Measurements from ENCODE around the gene GLCE. TPM values are rescaled to one million over a fixed set of nuclear protein-coding genes. Genes with fewer than 3 reads are reported as not detected.

Gene GLCE
- 10 to 100 TPM; 18.2 to 66.5 (median 30.6) TPM for polyA plus RNA-seq
- long read RNA-seq, donor 1 = 0 reads
- long read RNA-seq, donor 2, full-length matches to known transcripts = 8 of 8 reads
- long read RNA-seq, donor 2, partial matches to known transcripts = 0 of 8 reads
- long read RNA-seq, donor 2, other reads (novel, unspliced or antisense) = 0 of 8 reads
- long read RNA-seq, donor 3, full-length matches to known transcripts = 7 of 7 reads
- long read RNA-seq, donor 3, partial matches to known transcripts = 0 of 7 reads
- long read RNA-seq, donor 3, other reads (novel, unspliced or antisense) = 0 of 7 reads
- long read RNA-seq, donor 4 = 0 reads
- long read RNA-seq, donor 5, full-length matches to known transcripts = 1 of 1 reads
- long read RNA-seq, donor 5, partial matches to known transcripts = 0 of 1 reads
- long read RNA-seq, donor 5, other reads (novel, unspliced or antisense) = 0 of 1 reads
- long read RNA-seq, donor 6, full-length matches to known transcripts = 6 of 6 reads
- long read RNA-seq, donor 6, partial matches to known transcripts = 0 of 6 reads
- long read RNA-seq, donor 6, other reads (novel, unspliced or antisense) = 0 of 6 reads
- long read RNA-seq, donor 7, full-length matches to known transcripts = 9 of 29 reads
- long read RNA-seq, donor 7, partial matches to known transcripts = 20 of 29 reads
- long read RNA-seq, donor 7, other reads (novel, unspliced or antisense) = 0 of 29 reads
- long read RNA-seq, donor 8, partial matches to known transcripts = 0 of 1 reads
- long read RNA-seq, donor 8, other reads (novel, unspliced or antisense) = 0 of 1 reads
- long read RNA-seq, donor 9, full-length matches to known transcripts = 3 of 3 reads
- long read RNA-seq, donor 9, partial matches to known transcripts = 0 of 3 reads
- long read RNA-seq, donor 9, other reads (novel, unspliced or antisense) = 0 of 3 reads
- long read RNA-seq, donor 10, full-length matches to known transcripts = 9 of 9 reads
- long read RNA-seq, donor 10, partial matches to known transcripts = 0 of 9 reads
- long read RNA-seq, donor 10, other reads (novel, unspliced or antisense) = 0 of 9 reads

DNA sequence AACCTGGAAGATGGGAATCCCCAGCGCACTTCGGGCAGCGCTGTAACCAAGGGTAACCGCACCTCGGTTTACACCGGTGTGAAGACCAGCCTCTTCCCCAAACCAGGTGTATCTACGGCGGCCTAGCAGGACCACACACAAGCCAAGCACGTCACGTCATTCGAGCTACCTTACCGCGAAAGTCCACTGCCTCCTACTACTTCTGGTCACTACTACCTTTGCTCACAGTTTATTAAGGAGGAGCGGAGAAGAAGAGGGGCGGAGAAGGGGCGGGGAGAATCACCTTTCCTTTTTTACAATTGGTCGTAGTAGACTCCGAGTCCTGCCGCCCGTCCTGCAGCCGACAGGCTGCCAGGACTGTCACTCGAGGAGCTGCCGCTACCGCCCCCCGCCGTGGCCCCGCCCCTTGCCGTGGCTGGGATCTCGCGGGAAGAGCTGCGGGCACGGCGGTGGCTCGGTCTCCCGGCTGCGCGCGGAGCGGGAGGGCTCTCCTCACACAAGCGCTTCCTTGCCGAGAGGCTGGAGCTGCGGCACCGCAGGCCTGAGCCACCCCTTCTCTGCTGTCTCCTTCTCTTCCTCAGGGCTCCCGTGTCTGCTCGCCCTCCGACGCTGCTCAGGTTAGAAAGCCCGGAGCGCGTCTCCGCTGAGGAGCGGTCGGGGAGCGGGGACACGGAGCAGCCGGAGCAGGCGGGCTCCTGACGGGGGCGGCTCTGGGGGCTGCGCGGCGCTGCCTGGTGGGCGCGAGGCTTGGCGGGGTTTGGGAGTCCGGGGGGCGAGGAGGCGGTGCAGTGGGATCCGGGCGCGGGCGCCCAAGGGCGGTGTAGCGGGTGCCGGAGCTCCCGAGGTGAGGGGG lies at the start of gene GLCE:
GLCE (plus strand) TSS at position 495 of the 853 bp plus-strand sequence. CDS start 95,172 bp downstream, outside the sequence.
- H3K4me3 ChIP-seq (ENCODE audit: low read depth in 1 of 3, low read length in 3 of 3) = peak within 1 kb of the TSS; percentile 68 to 91 (median 91)
- 0 to 1% (median 1%) methylated on average over 74 to 76 of the region's 76 CpGs for WGBS, 3 donors
- H3K27ac ChIP-seq (ENCODE audit: low read depth in 1 of 3, low read length in 2 of 3) = peak within 1 kb of the TSS; percentile 61 to 90 (median 87)
- H3K9me3 ChIP-seq (ENCODE audit: control insufficient read depth in 2 of 2, insufficient read depth in 1 of 2, low read depth in 1 of 2, low read length in 1 of 2) = no peaks in the 10 kb centered on the region
- peaks cover 0 to 13% (median 0%) of the 10 kb centered on the region in 3 donors for H3K4me1 ChIP-seq (ENCODE audit: control insufficient read depth in 3 of 3, insufficient read depth in 2 of 3, low read depth in 1 of 3, low read length in 2 of 3)
- no peaks in the 10 kb centered on the region for H3K27me3 ChIP-seq (ENCODE audit: control insufficient read depth in 3 of 3, insufficient read depth in 3 of 3, low read length in 3 of 3)
- peak; percentile 99 for DNase-seq
- H3K36me3 ChIP-seq (ENCODE audit: control insufficient read depth in 3 of 3, insufficient read depth in 2 of 3, low read depth in 1 of 3, low read length in 3 of 3) = no peaks in the 10 kb centered on the region
- FAIRE-seq = no peak

- WGBS, 3 donors = 18 to 49% (median 28%) methylated on average over 11 of the region's 11 CpGs
- no peak for FAIRE-seq
Observed at GRCh38 chr15:69114331-69114928, 46.0 kb upstream of the GLCE start.

DNA sequence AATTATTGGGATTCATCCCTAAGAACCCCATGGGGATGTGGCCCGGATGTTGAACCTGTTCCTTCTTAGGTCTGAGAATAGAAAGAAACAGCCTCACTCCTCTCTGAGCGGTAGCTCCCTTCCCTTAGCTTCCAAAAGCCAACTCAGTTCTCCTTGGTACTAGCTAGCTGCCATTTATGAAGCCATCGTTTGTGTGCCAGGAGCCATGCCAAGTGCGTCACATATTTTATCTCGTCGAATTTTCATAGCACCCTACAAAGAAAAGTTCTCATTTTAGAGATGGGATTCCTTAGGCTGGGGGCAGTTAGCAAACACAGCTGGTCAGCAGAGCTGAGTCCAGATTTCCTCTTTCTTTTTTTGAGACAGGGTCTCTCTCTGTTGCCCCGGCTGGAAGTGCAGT lies 45.4 kb upstream of the GLCE start:
- 69 to 81% (median 79%) methylated on average over 7 of the region's 7 CpGs for WGBS, 3 donors
- Histone ChIP-seq H3K4me1 (ENCODE audit: control insufficient read depth in 3 of 3, insufficient read depth in 2 of 3, low read depth in 1 of 3, low read length in 2 of 3) (peaks cover 0 to 8% (median 0%) of the 10 kb centered on the region in 3 donors), H3K9me3 (ENCODE audit: control insufficient read depth in 2 of 2, insufficient read depth in 1 of 2, low read depth in 1 of 2, low read length in 1 of 2) (no peaks in the 10 kb centered on the region), H3K27me3 (ENCODE audit: control insufficient read depth in 3 of 3, insufficient read depth in 3 of 3, low read length in 3 of 3) (peaks cover 0 to 8% (median 5%) of the 10 kb centered on the region in 3 donors), H3K27ac (ENCODE audit: low read depth in 1 of 3, low read length in 2 of 3) (no peak overlapping the region), H3K36me3 (ENCODE audit: control insufficient read depth in 3 of 3, insufficient read depth in 2 of 3, low read depth in 1 of 3, low read length in 3 of 3) (no peaks in the 10 kb centered on the region), H3K4me3 (ENCODE audit: low read depth in 1 of 3, low read length in 3 of 3) (no peak overlapping the region)
- FAIRE-seq (no peak), DNase-seq (no peak)

More at GRCh38 chr15:69114331-69114928, 46.0 kb upstream of the GLCE start:
- H3K4me1 ChIP-seq (ENCODE audit: control insufficient read depth in 3 of 3, insufficient read depth in 2 of 3, low read depth in 1 of 3, low read length in 2 of 3) = peaks cover 0 to 8% (median 0%) of the 10 kb centered on the region in 3 donors
- H3K36me3 ChIP-seq (ENCODE audit: control insufficient read depth in 3 of 3, insufficient read depth in 2 of 3, low read depth in 1 of 3, low read length in 3 of 3) = no peaks in the 10 kb centered on the region
- no peak overlapping the region for H3K4me3 ChIP-seq (ENCODE audit: low read depth in 1 of 3, low read length in 3 of 3)
- H3K27me3 ChIP-seq (ENCODE audit: control insufficient read depth in 3 of 3, insufficient read depth in 3 of 3, low read length in 3 of 3) = peaks cover 0 to 8% (median 5%) of the 10 kb centered on the region in 3 donors
- H3K27ac ChIP-seq (ENCODE audit: low read depth in 1 of 3, low read length in 2 of 3) = no peak overlapping the region
- DNase-seq = peak; percentile 57 to 71
- no peaks in the 10 kb centered on the region for H3K9me3 ChIP-seq (ENCODE audit: control insufficient read depth in 2 of 2, insufficient read depth in 1 of 2, low read depth in 1 of 2, low read length in 1 of 2)

- FAIRE-seq (no peak), DNase-seq (no peak)
- peaks cover 0 to 8% (median 5%) of the 10 kb centered on the region in 3 donors for H3K27me3 ChIP-seq (ENCODE audit: control insufficient read depth in 3 of 3, insufficient read depth in 3 of 3, low read length in 3 of 3)
Observed at GRCh38 chr15:69116391-69116790, 44.0 kb upstream of the GLCE start.

DNA sequence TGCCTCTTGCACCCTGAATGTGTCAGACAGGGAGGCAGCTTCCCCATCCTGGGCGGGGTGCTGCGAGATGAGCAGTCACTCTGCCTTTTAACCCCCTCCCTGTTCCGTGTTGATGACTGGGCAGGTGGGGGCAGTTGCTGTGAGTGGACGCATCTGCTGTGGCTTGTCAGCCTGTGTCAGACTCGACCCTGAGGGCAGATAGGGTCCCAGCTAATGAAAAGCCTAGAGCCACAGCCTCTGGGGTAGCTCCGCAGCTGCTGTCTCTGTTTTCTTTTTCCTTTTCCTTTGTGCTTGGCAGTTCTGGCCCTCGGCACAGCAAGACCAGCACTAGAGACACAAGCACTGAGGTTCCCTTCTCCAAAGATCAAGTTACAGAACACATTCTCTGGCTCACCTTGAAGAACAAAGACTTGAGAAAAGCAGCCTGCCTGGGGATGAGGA lies 43.0 kb upstream of the GLCE start:
- 56 to 69% (median 69%) methylated on average over 7 of the region's 7 CpGs for WGBS, 3 donors
- peaks cover 0 to 8% (median 0%) of the 10 kb centered on the region in 3 donors for H3K4me1 ChIP-seq (ENCODE audit: control insufficient read depth in 3 of 3, insufficient read depth in 2 of 3, low read depth in 1 of 3, low read length in 2 of 3)

More at GRCh38 chr15:69116391-69116790, 44.0 kb upstream of the GLCE start:
- Histone ChIP-seq H3K9me3 (ENCODE audit: control insufficient read depth in 2 of 2, insufficient read depth in 1 of 2, low read depth in 1 of 2, low read length in 1 of 2) (no peaks in the 10 kb centered on the region), H3K27ac (ENCODE audit: low read depth in 1 of 3, low read length in 2 of 3) (no peak overlapping the region), H3K36me3 (ENCODE audit: control insufficient read depth in 3 of 3, insufficient read depth in 2 of 3, low read depth in 1 of 3, low read length in 3 of 3) (no peaks in the 10 kb centered on the region), H3K4me3 (ENCODE audit: low read depth in 1 of 3, low read length in 3 of 3) (no peak overlapping the region), H3K4me1 (ENCODE audit: control insufficient read depth in 3 of 3, insufficient read depth in 2 of 3, low read depth in 1 of 3, low read length in 2 of 3) (peaks cover 0 to 8% (median 0%) of the 10 kb centered on the region in 3 donors)
- WGBS, 3 donors = 70 to 85% (median 84%) methylated on average over 4 of the region's 4 CpGs

DNA sequence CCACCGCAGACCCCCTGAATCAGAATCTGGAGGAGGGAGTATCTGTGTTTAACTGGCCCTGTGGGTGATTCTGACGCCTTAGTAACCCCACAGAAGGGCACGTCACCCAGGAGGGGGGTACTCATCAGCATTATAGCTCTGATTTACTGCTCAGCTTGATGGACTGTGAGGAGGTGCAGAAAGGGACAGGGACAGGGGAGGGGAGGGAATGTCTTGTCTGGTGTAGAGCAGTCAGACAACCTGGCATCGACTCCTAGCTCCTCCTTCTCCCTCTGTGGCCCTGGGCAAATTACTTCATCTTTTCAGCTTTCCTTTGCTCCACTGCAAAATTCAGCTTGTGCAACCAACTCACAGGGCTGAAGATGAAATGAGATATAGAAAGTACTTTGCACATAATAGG lies 42.3 kb upstream of the GLCE start:
- DNase-seq (no peak), FAIRE-seq (no peak)
- Histone ChIP-seq H3K27ac (ENCODE audit: low read depth in 1 of 3, low read length in 2 of 3) (no peak overlapping the region), H3K4me1 (ENCODE audit: control insufficient read depth in 3 of 3, insufficient read depth in 2 of 3, low read depth in 1 of 3, low read length in 2 of 3) (peaks cover 0 to 8% (median 0%) of the 10 kb centered on the region in 3 donors), H3K4me3 (ENCODE audit: low read depth in 1 of 3, low read length in 3 of 3) (no peak overlapping the region), H3K9me3 (ENCODE audit: control insufficient read depth in 2 of 2, insufficient read depth in 1 of 2, low read depth in 1 of 2, low read length in 1 of 2) (no peaks in the 10 kb centered on the region), H3K27me3 (ENCODE audit: control insufficient read depth in 3 of 3, insufficient read depth in 3 of 3, low read length in 3 of 3) (peaks cover 0 to 8% (median 5%) of the 10 kb centered on the region in 3 donors), H3K36me3 (ENCODE audit: control insufficient read depth in 3 of 3, insufficient read depth in 2 of 3, low read depth in 1 of 3, low read length in 3 of 3) (no peaks in the 10 kb centered on the region)
- WGBS, 3 donors = 63 to 80% (median 67%) methylated on average over 4 of the region's 4 CpGs

More for the DNA sequence above, 43.0 kb upstream of the GLCE start:
- H3K36me3 ChIP-seq (ENCODE audit: control insufficient read depth in 3 of 3, insufficient read depth in 2 of 3, low read depth in 1 of 3, low read length in 3 of 3) = no peaks in the 10 kb centered on the region
- no peak overlapping the region for H3K4me3 ChIP-seq (ENCODE audit: low read depth in 1 of 3, low read length in 3 of 3)
- FAIRE-seq (no peak), DNase-seq (no peak)
- no peaks in the 10 kb centered on the region for H3K9me3 ChIP-seq (ENCODE audit: control insufficient read depth in 2 of 2, insufficient read depth in 1 of 2, low read depth in 1 of 2, low read length in 1 of 2)
- peaks cover 0 to 8% (median 5%) of the 10 kb centered on the region in 3 donors for H3K27me3 ChIP-seq (ENCODE audit: control insufficient read depth in 3 of 3, insufficient read depth in 3 of 3, low read length in 3 of 3)
- H3K27ac ChIP-seq (ENCODE audit: low read depth in 1 of 3, low read length in 2 of 3) = no peak overlapping the region

DNA sequence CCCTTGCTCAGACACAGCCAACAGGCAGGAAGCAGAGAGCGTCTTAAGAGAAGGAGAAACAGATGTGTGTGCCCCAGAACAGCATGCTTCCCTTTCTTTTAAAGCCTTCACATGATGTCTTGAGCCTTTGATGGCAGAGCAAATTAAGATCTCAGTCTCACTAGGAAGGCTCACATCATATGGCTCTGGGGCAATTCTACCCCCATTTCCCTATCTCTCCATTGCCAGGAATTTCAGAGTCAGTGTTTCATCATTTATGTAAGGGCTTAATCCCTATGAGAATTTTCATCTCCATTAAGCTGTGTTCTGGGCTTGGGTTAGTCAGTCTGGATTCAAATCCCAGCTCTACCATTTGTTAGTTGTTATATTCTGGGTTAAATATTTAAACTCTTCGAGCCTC lies 41.4 kb upstream of the GLCE start:
- DNase-seq (no peak), FAIRE-seq (no peak)
- H3K9me3 ChIP-seq (ENCODE audit: control insufficient read depth in 2 of 2, insufficient read depth in 1 of 2, low read depth in 1 of 2, low read length in 1 of 2) = no peaks in the 10 kb centered on the region
- no peak overlapping the region for H3K27ac ChIP-seq (ENCODE audit: low read depth in 1 of 3, low read length in 2 of 3)
- H3K27me3 ChIP-seq (ENCODE audit: control insufficient read depth in 3 of 3, insufficient read depth in 3 of 3, low read length in 3 of 3) = peaks cover 0 to 6% (median 5%) of the 10 kb centered on the region in 3 donors
- H3K4me1 ChIP-seq (ENCODE audit: control insufficient read depth in 3 of 3, insufficient read depth in 2 of 3, low read depth in 1 of 3, low read length in 2 of 3) = peaks cover 0 to 5% (median 0%) of the 10 kb centered on the region in 3 donors
- no peak overlapping the region for H3K4me3 ChIP-seq (ENCODE audit: low read depth in 1 of 3, low read length in 3 of 3)
- WGBS, 3 donors = 58 to 72% (median 65%) methylated on average over 2 of the region's 2 CpGs
- H3K36me3 ChIP-seq (ENCODE audit: control insufficient read depth in 3 of 3, insufficient read depth in 2 of 3, low read depth in 1 of 3, low read length in 3 of 3) = no peaks in the 10 kb centered on the region

Data from small intestine (tissue), 16 donors.